H1 (cell line): ENCODE data around the gene POLR2L.

Experiments used
- POLR2AphosphoS5 ChIP-seq: IDR thresholded peaks from 2 replicates; pipeline ENCODE4 v1.6.1; 2011; ENCODE audit warnings: low read depth, low read length
- SP2 ChIP-seq: IDR thresholded peaks from 2 replicates; pipeline ENCODE4 v1.6.1; 2012; ENCODE audit warnings: mild to moderate bottlenecking, low read length, inconsistent platforms

GRCh38 chr11:796565-797295 is 45.6 kb downstream of the POLR2L start:
- TF ChIP-seq POLR2AphosphoS5 (0 out of 2 replicates have a peak, but pooled peaks have one; percentile 15), SP2 (no peak)
